ENCODE results near the gene CDKN2D. TPM values are rescaled to one million over a fixed set of nuclear protein-coding genes. Genes with fewer than 3 reads are reported as not detected.

CDKN2D gene
- total and polyA plus RNA-seq, 2 of the 8 experiments (the other 6 are each of a cell fraction or from before 2014, with no cell fraction given) = 3.0 to 4.0 TPM

GRCh38 chr19:10544753-10545251 lies 24.0 kb downstream of the CDKN2D start:
- no peak overlapping the region for H3K56ac ChIP-seq (replicated peaks; ENCODE audit: insufficient read length, low read depth, low read length)

More at GRCh38 chr19:10544753-10545251, 24.0 kb downstream of the CDKN2D start:
- Histone ChIP-seq H3K27me3 (replicated peaks in 1 of 4; ENCODE audit: control insufficient read depth in 3 of 4, extremely low read depth in 1 of 4, insufficient read depth in 3 of 4, low read length in 3 of 4) (no peaks in the 10 kb centered on the region), H3K4ac (replicated peaks; ENCODE audit: insufficient read length, low read depth, low read length) (no peak overlapping the region), H2BK15ac (ENCODE audit: low read length) (no peak overlapping the region), H3K79me1 (ENCODE audit: low read depth, low read length) (peaks cover 9% of the 10 kb centered on the region), H2BK12ac (ENCODE audit: low read depth, low read length) (no peak overlapping the region), H3K4me1 (replicated peaks in 1 of 4; ENCODE audit: control insufficient read depth in 3 of 4, insufficient read depth in 4 of 4, low read length in 3 of 4) (peaks cover 0 to 4% (median 3%) of the 10 kb centered on the region in 4 experiments; a peak in 4 of 7 replicates), H4K8ac (ENCODE audit: extremely low read depth, insufficient read depth, low read length) (no peak overlapping the region), H2AK5ac (ENCODE audit: low read depth, low read length) (no peak overlapping the region), H3K23me2 (ENCODE audit: low read depth, low read length) (peaks cover 2% of the 10 kb centered on the region; the same call in 1 of the 2 replicates), H4K20me1 (replicated peaks in 1 of 2; ENCODE audit: control insufficient read depth in 1 of 2, insufficient read depth in 2 of 2, low read length in 2 of 2) (peaks cover 0 to 7% of the 10 kb centered on the region in 2 experiments), H3K23ac (ENCODE audit: insufficient read length) (no peak overlapping the region), H3K4me3 (ENCODE audit: extremely low read depth in 1 of 4, insufficient read depth in 2 of 4, low read depth in 3 of 4, low read length in 4 of 4) (peak overlapping the region; percentile 57 to 99 (median 88); a peak in 4 of 8 replicates), H3K27ac (ENCODE audit: low read depth, low read length) (no peak overlapping the region), H3K9ac (replicated peaks in 1 of 4; ENCODE audit: extremely low read depth in 1 of 4, low read depth in 3 of 4, low read length in 3 of 4) (no peak overlapping the region), H2BK5ac (ENCODE audit: low read depth, low read length) (no peak overlapping the region), H3K36me3 (ENCODE audit: control insufficient read depth in 2 of 4, insufficient read depth in 4 of 4, low read length in 3 of 4) (peaks cover 2 to 13% (median 10%) of the 10 kb centered on the region in 4 experiments; a peak in 5 of 8 replicates), H3K79me2 (ENCODE audit: control insufficient read depth in 1 of 2, insufficient read depth in 2 of 2, low read length in 2 of 2) (peaks cover 0 to 16% of the 10 kb centered on the region in 2 experiments; a peak in 2 of 4 replicates), H3K14ac (ENCODE audit: insufficient read length) (no peak overlapping the region), H3K9me3 (ENCODE audit: insufficient read depth in 2 of 2, low read depth in 1 of 2, low read length in 1 of 2) (no peaks in the 10 kb centered on the region), H4K5ac (ENCODE audit: insufficient read length, low read depth, low read length) (no peak overlapping the region), H4K91ac (replicated peaks; ENCODE audit: insufficient read length, low read length) (no peak overlapping the region), H2BK120ac (replicated peaks; ENCODE audit: low read depth, low read length) (no peak overlapping the region), H3K18ac (ENCODE audit: extremely low read depth, low read length) (no peak overlapping the region), H2AFZ (ENCODE audit: low read length) (no peak overlapping the region), H3K4me2 (ENCODE audit: insufficient read depth in 1 of 2, low read depth in 2 of 2, low read length in 2 of 2) (peak overlapping the region; percentile 44 to 78), H2BK20ac (ENCODE audit: low read length) (no peak overlapping the region)
- TF ChIP-seq RNF2 (IDR thresholded peaks at IDR 0.05; ENCODE audit: borderline replicate concordance, low read depth, low read length, missing control alignments, poor library complexity, severe bottlenecking) (no peak), HDAC2 (IDR thresholded peaks at IDR 0.05; ENCODE audit: borderline replicate concordance in 1 of 2, low read depth in 2 of 2, low read length in 2 of 2) (no peak), RFX5 (IDR thresholded peaks at IDR 0.05; ENCODE audit: borderline replicate concordance, low read depth, low read length) (no peak), USF2 (IDR thresholded peaks at IDR 0.05; ENCODE audit: low read length) (no peak), CHD1 (IDR thresholded peaks at IDR 0.05; ENCODE audit: low read depth, low read length) (no peak), CTCF (IDR thresholded peaks at IDR 0.05; ENCODE audit: control extremely low read depth in 1 of 3, insufficient read depth in 1 of 3, low read depth in 1 of 3, low read length in 3 of 3) (no peak), SIRT6 (IDR thresholded peaks at IDR 0.05; ENCODE audit: low read length) (no peak), YY1 (IDR thresholded peaks at IDR 0.05; ENCODE audit: low read depth, low read length) (no peak), BACH1 (IDR thresholded peaks at IDR 0.05; ENCODE audit: low read length) (no peak)
- no peak for DNase-seq (ENCODE audit: low read depth in 1 of 2, low spot score in 2 of 2)
- ChIA-PET POLR2A (ENCODE audit: partially characterized antibody) (interaction anchor here (0.8 to 2.8 kb wide), 6 partner anchors 10 to 165 kb away, joined by 3 to 9 read pairs (median 4); partner anchors contain the start of genes KRI1 and TYK2), CTCF (ENCODE audit: partially characterized antibody) (interaction anchor here (0.6 to 1.6 kb wide), 5 partner anchors 11 to 325 kb away, joined by 3 to 4 read pairs (median 3); no protein-coding TSS in a partner anchor)
- no peak for FAIRE-seq
- whole genome bisulfite sequencing, 2 experiments (ENCODE audit: extremely low coverage in 1 of 2, insufficient coverage in 1 of 2, insufficient read length in 1 of 2, insufficient replicate concordance in 2 of 2, low coverage in 1 of 2, low lambda C conversion rate in 2 of 2, missing lambda C conversion rate in 1 of 2) = 91 to 100% methylated on average over 1 to 21 of the region's 23 CpGs

Data from H1 (cell line).